ENCODE data around the gene PCBP3. TPM values are rescaled to one million over a fixed set of nuclear protein-coding genes. Genes with fewer than 3 reads are reported as not detected.

The PCBP3 gene
- total RNA-seq, 1 donor from 2014 or later, result not detected

GRCh38 chr21:45699251-45699942 is 55.9 kb downstream of the PCBP3 start:
- no peak for ATAC-seq (ENCODE audit: low read depth)
- POLR2A ChIA-PET, result no interaction called here
- no peak for DNase-seq
- no peaks in the 10 kb centered on the region for H3K36me3 Mint-ChIP-seq (ENCODE audit: low read depth)
- no peak overlapping the region for H3K27ac Mint-ChIP-seq
- TF ChIP-seq, protein P1, sequence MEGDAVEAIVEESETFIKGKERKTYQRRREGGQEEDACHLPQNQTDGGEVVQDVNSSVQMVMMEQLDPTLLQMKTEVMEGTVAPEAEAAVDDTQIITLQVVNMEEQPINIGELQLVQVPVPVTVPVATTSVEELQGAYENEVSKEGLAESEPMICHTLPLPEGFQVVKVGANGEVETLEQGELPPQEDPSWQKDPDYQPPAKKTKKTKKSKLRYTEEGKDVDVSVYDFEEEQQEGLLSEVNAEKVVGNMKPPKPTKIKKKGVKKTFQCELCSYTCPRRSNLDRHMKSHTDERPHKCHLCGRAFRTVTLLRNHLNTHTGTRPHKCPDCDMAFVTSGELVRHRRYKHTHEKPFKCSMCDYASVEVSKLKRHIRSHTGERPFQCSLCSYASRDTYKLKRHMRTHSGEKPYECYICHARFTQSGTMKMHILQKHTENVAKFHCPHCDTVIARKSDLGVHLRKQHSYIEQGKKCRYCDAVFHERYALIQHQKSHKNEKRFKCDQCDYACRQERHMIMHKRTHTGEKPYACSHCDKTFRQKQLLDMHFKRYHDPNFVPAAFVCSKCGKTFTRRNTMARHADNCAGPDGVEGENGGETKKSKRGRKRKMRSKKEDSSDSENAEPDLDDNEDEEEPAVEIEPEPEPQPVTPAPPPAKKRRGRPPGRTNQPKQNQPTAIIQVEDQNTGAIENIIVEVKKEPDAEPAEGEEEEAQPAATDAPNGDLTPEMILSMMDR (IDR thresholded peaks at IDR 0.05), result no peak
- H3K4me1 Mint-ChIP-seq, result no peaks in the 10 kb centered on the region
- H3K9me3 Mint-ChIP-seq, result no peaks in the 10 kb centered on the region
- CTCF ChIA-PET, result no interaction called here
- H3K27me3 Mint-ChIP-seq, result no peaks in the 10 kb centered on the region
- no peak overlapping the region for H3K4me3 Mint-ChIP-seq
- intact Hi-C loops (cut with micrococcal nuclease), result no loop called here

GRCh38 chr21:45699966-45700365 is 56.4 kb downstream of the PCBP3 start:
- TF ChIP-seq, protein P1 (IDR thresholded peaks at IDR 0.05), result no peak
- POLR2A ChIA-PET, result no interaction called here
- CTCF ChIA-PET, result no interaction called here
- ATAC-seq (ENCODE audit: low read depth), result no peak
- no peaks in the 10 kb centered on the region for H3K9me3 Mint-ChIP-seq
- DNase-seq, result no peak
- H3K36me3 Mint-ChIP-seq (ENCODE audit: low read depth), result no peaks in the 10 kb centered on the region
- H3K4me1 Mint-ChIP-seq, result no peaks in the 10 kb centered on the region
- H3K27ac Mint-ChIP-seq, result no peak overlapping the region
- H3K27me3 Mint-ChIP-seq, result no peaks in the 10 kb centered on the region
- intact Hi-C loops (cut with micrococcal nuclease), result no loop called here
- H3K4me3 Mint-ChIP-seq, result no peak overlapping the region

- DNase-seq, result no peak
- H3K27ac Mint-ChIP-seq, result no peak overlapping the region
These were observed 56.9 kb downstream of the PCBP3 start for GRCh38 chr21:45700461-45700860.

DNA sequence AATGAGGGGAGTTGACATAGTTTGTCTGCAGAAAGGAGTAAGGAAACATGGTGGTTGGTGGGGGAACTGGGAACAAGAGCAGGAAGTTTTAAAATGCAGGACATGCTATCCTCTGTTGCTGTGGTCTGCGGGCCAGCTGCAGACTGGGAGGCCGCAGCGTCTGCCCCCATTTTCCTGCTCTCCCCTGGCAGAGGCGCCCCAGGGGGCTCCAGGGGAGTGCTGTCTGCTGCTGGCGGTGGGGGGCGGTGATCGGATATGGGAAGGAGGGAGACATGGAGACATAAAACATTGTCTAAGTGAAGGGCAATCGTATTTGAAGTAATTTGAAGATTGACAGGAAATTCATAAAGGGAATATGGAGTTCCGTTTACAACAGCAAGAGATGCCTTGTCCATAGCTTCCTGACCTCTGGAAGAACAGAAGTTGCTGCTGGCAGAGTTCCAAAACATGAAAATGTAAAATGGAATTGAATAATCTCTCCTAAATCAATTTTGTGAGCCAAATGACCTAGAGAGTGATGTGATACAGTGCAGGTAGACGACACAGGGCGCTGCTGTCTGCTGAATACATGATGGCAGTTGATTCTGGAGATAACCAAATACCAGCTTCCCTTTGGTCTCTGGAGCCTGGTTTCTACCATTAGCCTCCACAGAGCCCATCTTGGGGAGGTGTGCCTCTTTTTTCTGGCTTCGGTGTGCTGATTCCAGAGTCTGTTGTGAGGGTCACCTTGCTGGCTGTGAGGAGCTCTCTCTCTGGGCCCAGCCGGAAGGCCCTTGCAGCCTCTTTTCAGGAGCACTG is 61.0 kb downstream of the PCBP3 start:
- Mint-ChIP-seq H3K4me3 (no peak overlapping the region), H3K9me3 (no peaks in the 10 kb centered on the region), H3K36me3 (ENCODE audit: low read depth) (no peaks in the 10 kb centered on the region), H3K27ac (no peak overlapping the region), H3K4me1 (no peaks in the 10 kb centered on the region), H3K27me3 (peaks cover 2% of the 10 kb centered on the region)
- no peak for DNase-seq
- TF ChIP-seq, protein P1 (IDR thresholded peaks at IDR 0.05), result no peak
- ChIA-PET POLR2A (no interaction called here), CTCF (no interaction called here)
- intact Hi-C loops (cut with micrococcal nuclease), result no loop called here
- ATAC-seq (ENCODE audit: low read depth), result no peak

More at GRCh38 chr21:45700461-45700860, 56.9 kb downstream of the PCBP3 start:
- ATAC-seq (ENCODE audit: low read depth), result no peak
- no peak overlapping the region for H3K4me3 Mint-ChIP-seq
- no peaks in the 10 kb centered on the region for H3K36me3 Mint-ChIP-seq (ENCODE audit: low read depth)
- no peaks in the 10 kb centered on the region for H3K9me3 Mint-ChIP-seq
- intact Hi-C loops (cut with micrococcal nuclease), result no loop called here
- TF ChIP-seq, protein P1 (IDR thresholded peaks at IDR 0.05), result no peak
- no peaks in the 10 kb centered on the region for H3K4me1 Mint-ChIP-seq
- POLR2A ChIA-PET, result no interaction called here
- CTCF ChIA-PET, result no interaction called here
- H3K27me3 Mint-ChIP-seq, result no peaks in the 10 kb centered on the region

- ChIA-PET POLR2A (no interaction called here), CTCF (no interaction called here)
- Mint-ChIP-seq H3K36me3 (ENCODE audit: low read depth) (no peaks in the 10 kb centered on the region), H3K9me3 (peaks cover 4% of the 10 kb centered on the region), H3K4me3 (no peak overlapping the region), H3K27ac (no peak overlapping the region), H3K27me3 (peaks cover 2% of the 10 kb centered on the region), H3K4me1 (no peaks in the 10 kb centered on the region)
- TF ChIP-seq, protein P1 (IDR thresholded peaks at IDR 0.05), result no peak
- intact Hi-C loops (cut with micrococcal nuclease), result no loop called here
- ATAC-seq (ENCODE audit: low read depth), result no peak
- DNase-seq, result no peak
These were observed 62.8 kb downstream of the PCBP3 start for GRCh38 chr21:45706299-45706698.
